ENCODE measurements around the gene FA2H.
"Not testable (repeated sequence)": the region's sequence is repeated elsewhere in the genome, so short reads cannot be mapped to it uniquely, and the experiment has no call there.

FA2H gene

GRCh38 chr16:74770831-74771526 lies 3.6 kb downstream of the FA2H start:
- no peak for DNase-seq

- no peak for DNase-seq
These were observed 4.9 kb downstream of the FA2H start for GRCh38 chr16:74769586-74770190.

DNA sequence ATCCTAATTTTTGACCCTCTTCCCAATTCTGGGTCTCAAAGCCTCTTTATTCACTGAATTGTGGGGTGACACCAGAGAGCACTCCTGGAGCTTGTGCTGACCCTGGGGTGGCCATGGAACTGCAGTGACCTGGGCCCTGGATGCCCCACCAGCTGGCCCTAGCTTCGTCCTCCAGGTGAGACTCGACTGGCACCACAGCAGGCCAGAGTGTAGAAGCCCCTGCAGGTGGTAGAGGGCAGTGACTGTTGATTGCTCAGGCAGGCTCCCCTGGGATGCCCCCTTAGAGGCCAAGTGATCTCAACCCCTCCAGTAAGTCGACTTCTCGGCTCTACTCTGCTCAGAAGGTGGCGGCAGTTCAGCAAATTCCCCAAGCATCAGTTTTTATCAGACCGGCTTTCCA lies 6.4 kb downstream of the FA2H start:
- DNase-seq: no peak

GRCh38 chr16:74767749-74768148 lies 6.9 kb downstream of the FA2H start:
- no peak for DNase-seq

GRCh38 chr16:74766729-74767128 lies 7.9 kb downstream of the FA2H start:
- no peak for DNase-seq

- DNase-seq: not testable (repeated sequence)
These were observed 10.4 kb downstream of the FA2H start for GRCh38 chr16:74764184-74764583.

GRCh38 chr16:74761665-74762064 lies 13.0 kb downstream of the FA2H start:
- no peak for DNase-seq

GRCh38 chr16:74760007-74760767 lies 14.4 kb downstream of the FA2H start:
- DNase-seq: no peak

- DNase-seq: no peak
These were observed 15.1 kb downstream of the FA2H start for GRCh38 chr16:74759564-74759963.

GRCh38 chr16:74758801-74759200 lies 15.8 kb downstream of the FA2H start:
- DNase-seq: no peak

- DNase-seq: no peak
These were observed 17.3 kb downstream of the FA2H start for GRCh38 chr16:74757349-74757748.

GRCh38 chr16:74756203-74756602 lies 18.4 kb downstream of the FA2H start:
- no peak for DNase-seq

GRCh38 chr16:74753180-74753579 lies 21.4 kb downstream of the FA2H start:
- no peak for DNase-seq

DNA sequence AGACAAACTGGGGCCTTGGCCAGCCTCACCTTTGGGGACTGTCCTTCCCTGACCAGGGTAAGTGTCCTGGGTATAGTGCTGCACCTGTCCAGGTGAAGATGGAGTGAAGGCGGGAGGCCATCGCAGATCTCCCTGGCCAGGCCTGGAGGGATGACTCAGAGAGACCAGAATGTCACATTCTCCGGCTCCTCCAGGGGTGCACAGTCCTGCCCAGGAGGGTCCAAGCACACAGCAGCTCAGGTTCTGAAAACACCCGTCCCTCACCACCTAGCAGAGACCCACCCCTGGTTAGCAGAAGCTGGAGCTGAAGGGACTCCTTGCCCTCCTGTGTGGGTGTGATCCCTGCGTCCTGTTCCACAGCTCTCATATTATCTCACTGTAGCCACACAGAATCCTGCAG lies 21.9 kb downstream of the FA2H start:
- no peak for DNase-seq

DNA sequence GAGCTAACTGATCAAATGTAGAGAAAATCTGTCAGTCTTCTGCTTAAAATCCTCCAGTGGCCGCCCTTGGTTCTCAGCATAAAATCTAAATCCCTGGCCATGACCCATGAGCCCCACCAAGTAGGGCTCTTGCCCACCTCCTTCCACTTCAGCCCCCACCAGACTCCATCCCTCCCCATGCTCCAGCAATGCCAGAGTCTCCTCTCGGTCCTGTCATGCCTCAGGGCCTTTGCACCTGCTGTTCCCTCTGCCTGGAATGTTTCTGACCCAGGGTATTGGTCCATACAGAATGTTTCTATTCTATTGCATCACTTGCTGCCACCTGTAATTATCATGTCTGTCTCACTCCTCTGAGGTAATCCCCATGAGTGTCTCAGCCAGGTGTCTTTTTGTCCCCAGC lies 22.4 kb downstream of the FA2H start:
- no peak for DNase-seq

DNA sequence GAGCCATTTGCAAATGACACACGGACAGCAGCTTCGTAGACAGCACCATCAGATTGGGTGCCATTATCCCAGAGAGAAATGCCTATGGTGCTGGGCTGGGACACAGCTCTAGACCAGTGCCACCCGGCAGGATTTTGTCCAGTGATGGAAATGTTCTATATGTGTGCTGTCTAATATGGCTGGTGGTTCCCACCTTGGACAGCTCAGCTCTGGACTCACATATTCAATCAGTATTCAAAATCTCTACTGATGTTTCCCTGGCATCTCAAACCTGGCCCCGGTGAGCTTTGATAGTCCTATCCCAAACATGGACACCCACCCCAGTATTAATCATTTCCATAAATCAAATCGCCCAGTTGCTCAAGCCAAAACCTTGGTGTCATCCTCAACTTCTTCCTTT lies 23.0 kb downstream of the FA2H start:
- no peak for DNase-seq

- DNase-seq: peak in 9 of 56 donors; percentile 28 to 77 (median 56)
These were observed 25.1 kb downstream of the FA2H start for GRCh38 chr16:74749291-74750055.

DNA sequence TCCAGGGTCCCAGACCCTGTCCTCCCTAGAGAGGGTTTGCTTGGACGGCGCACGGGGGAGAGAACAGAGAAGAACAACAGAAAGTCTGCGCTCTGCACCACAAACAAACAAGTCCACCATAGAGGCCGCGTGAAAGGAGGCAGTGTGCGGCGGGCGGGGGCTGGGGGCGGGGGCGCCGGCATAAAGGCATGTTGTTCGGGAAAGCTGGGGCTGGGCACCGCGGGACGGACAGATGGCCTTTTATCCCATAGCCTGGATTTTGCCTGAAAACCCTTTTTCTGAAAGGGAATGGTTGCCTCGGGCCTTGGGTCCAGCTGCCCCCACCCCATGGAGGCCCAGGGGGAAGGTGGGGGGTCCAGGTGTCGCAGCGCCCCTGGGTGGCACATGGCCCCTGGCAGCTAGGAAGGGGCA lies 26.0 kb downstream of the FA2H start:
- peak in 53 of 56 donors; percentile 18 to 96 (median 80) for DNase-seq

DNA sequence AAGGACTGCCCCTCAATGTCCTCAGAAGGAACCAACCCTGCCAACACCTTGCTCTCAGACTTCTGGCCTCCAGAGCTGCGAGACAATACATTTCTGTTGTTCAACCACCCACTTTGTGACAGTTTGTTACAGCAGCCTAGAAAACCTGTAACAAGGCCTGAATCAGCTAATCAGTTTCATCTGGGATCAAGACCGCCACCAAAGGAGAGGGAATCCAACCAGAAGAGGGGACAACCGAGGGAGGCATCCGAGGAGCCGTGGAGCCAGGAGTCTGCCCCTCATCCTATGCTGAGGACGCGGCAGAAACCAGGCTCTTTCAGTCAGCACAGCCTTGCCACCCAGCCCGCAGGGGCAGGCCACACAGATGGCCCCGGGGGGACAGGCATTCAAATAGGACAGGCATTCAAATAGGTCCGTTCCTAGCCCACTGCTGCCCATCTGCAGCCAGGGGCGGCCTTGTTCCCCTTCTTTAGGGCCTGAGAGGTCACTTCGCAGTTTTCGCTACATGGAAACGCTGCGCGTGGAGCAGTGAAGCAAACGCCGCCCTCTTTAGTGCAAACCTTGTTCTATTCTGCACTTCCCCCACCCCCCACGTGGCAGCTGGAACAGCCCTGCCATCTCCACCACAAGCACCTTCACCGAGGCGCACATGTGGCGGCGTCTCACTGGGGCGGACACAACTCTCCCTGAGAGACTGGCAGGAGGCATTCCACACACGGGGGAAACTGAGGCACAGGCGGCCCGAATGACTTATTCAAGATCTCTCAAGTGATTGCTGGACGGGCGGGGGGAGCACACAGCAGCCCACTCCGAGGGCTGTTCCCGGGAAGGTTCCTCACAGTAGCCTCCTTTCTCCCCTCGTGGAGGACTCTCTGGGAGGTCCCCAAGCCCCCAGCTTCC lies 26.7 kb downstream of the FA2H start:
- peak in 52 of 56 donors; percentile 16 to 96 (median 74) for DNase-seq

DNA sequence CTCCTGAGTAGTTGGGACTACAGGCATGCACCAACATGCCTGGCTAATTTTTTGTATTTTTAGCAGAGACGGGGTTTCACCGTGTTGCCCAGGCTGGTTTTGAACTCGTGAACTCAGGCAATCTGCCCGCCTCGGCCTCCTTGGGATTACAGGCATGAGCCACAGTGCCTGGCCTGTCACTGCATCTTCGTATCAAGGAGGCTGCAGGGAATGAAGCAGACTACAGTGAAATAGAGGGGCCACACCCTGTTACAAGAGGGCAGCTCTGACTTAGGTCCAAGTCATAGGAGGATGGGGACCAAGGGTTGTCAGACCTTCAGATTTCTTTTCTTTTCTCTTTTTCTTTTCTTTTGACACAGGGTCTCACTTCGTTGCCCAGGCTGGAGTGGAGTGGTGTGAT lies 28.7 kb downstream of the FA2H start:
- no peak for DNase-seq
